Colonic mucosa (tissue), 4 donors: ENCODE results near the gene GGT7. TPM values are rescaled to one million over a fixed set of nuclear protein-coding genes. Genes with fewer than 3 reads are reported as not detected.
A peak's percentile ranks its signal among the peaks of the same experiment; 100 is the strongest.

Experiments
- DNase-seq: peaks from one replicate; pipeline ENCODE4 v3.0.0-alpha.2; 2020
- H3K27ac ChIP-seq: fragments of 200-600 bp; one replicate; pipeline ENCODE4 v1.8.0; 2021
- H3K27me3 ChIP-seq: fragments of 200-600 bp; one replicate; pipeline ENCODE4 v1.8.0; 2021
- H3K36me3 ChIP-seq: fragments of 200-600 bp; one replicate; pipeline ENCODE4 v1.8.0; 2021
- H3K4me1 ChIP-seq: fragments of 200-600 bp; one replicate; pipeline ENCODE4 v1.8.0; 2021; ENCODE audit warnings: mild to moderate bottlenecking
- H3K4me3 ChIP-seq: fragments of 200-600 bp; one replicate; pipeline ENCODE4 v1.8.0; 2021
- H3K9ac ChIP-seq, 2 donors: one replicate each; pipeline ENCODE4 v1.7.0; 2013; ENCODE audit warnings: control low read depth in 2 of 2, low read depth in 2 of 2, low read length in 2 of 2
- H3K9me3 ChIP-seq: fragments of 200-600 bp; one replicate; pipeline ENCODE4 v1.8.0; 2021
- CTCF ChIP-seq: fragments of 200-600 bp; IDR thresholded peaks from one replicate; pipeline ENCODE4 v1.8.0; 2022; ENCODE audit warnings: antibody characterized with exemption, mild to moderate bottlenecking
- intact Hi-C: fragments of 100-400 bp; cut with DNase I; formaldehyde crosslinking; loops from one replicate; pipeline ENCODE4 v1.14.1; 2022
- total RNA-seq, 2 donors: library from RNA; stranded (reverse); fragmentation: NEBNext Ultra II Directional in 1 of 2; extraction: Animal tissue kit (Norgen Biotek cat#: 25700) in 1 of 2; gene quantifications; one replicate each; pipeline ENCODE4 v1.2.1, GENCODE V29; 2021
- donor health status: healthy.
- donor health status: DM: no; HTN: no; CAD: no.
- donor health status: DM: no; HTN: no; CAD: no.

Gene GGT7
- total RNA-seq, 2 donors from 2014 or later, result 10.1 to 17.8 TPM

GRCh38 chr20:34874094-34874654, 1.5 kb upstream of the GGT7 start:
- H3K4me3 ChIP-seq, result no peak overlapping the region
- H3K9ac ChIP-seq, result peak overlapping the region in 1 of 2 donors; percentile 99
- peaks cover 7% of the 10 kb centered on the region for H3K4me1 ChIP-seq
- H3K36me3 ChIP-seq, result no peaks in the 10 kb centered on the region
- H3K9me3 ChIP-seq, result no peaks in the 10 kb centered on the region
- peak; percentile 91 for DNase-seq
- peak overlapping the region; percentile 76 for H3K27ac ChIP-seq
- intact Hi-C loops, result loop anchor here (10.0 kb wide), 1 partner anchor 221 kb away; the partner anchor contains the start of gene TRPC4AP
- peak; percentile 77 for TF ChIP-seq CTCF
- no peaks in the 10 kb centered on the region for H3K27me3 ChIP-seq

- H3K36me3 ChIP-seq, result no peaks in the 10 kb centered on the region
- no peak for TF ChIP-seq CTCF
- intact Hi-C loops, result loop anchor here (2.0 to 10.0 kb wide), 2 partner anchors 83 to 221 kb away; partner anchors contain the start of gene TRPC4AP
- H3K9me3 ChIP-seq, result no peaks in the 10 kb centered on the region
- H3K4me1 ChIP-seq, result peaks cover 7% of the 10 kb centered on the region
- H3K4me3 ChIP-seq, result no peak overlapping the region
- H3K9ac ChIP-seq, result peak overlapping the region in 1 of 2 donors; percentile 69
- DNase-seq, result no peak
- no peak overlapping the region for H3K27ac ChIP-seq
- no peaks in the 10 kb centered on the region for H3K27me3 ChIP-seq
These were observed 982 bp upstream of the GGT7 start for GRCh38 chr20:34873583-34874093.

- DNase-seq, result no peak
- Histone ChIP-seq H3K27ac (peak overlapping the region; percentile 13), H3K4me1 (peaks cover 7% of the 10 kb centered on the region), H3K4me3 (peak overlapping the region; percentile 46), H3K9me3 (no peaks in the 10 kb centered on the region), H3K36me3 (no peaks in the 10 kb centered on the region), H3K9ac (peak overlapping the region; percentile 69 to 77), H3K27me3 (no peaks in the 10 kb centered on the region)
- no peak for TF ChIP-seq CTCF
- intact Hi-C loops, result loop anchor here (2.0 to 10.0 kb wide), 2 partner anchors 85 to 223 kb away; partner anchors contain the start of gene TRPC4AP
These were observed 562 bp downstream of the GGT7 start for GRCh38 chr20:34871966-34872621.

- Histone ChIP-seq H3K9me3 (no peaks in the 10 kb centered on the region), H3K4me1 (peaks cover 7% of the 10 kb centered on the region), H3K36me3 (no peaks in the 10 kb centered on the region), H3K9ac (no peak overlapping the region), H3K4me3 (no peak overlapping the region), H3K27me3 (no peaks in the 10 kb centered on the region), H3K27ac (no peak overlapping the region)
- intact Hi-C loops, result loop anchor here (10.0 kb wide), 1 partner anchor 223 kb away; the partner anchor contains the start of gene TRPC4AP
- no peak for TF ChIP-seq CTCF
- no peak for DNase-seq
These were observed 1.2 kb downstream of the GGT7 start for GRCh38 chr20:34871320-34871926.

GRCh38 chr20:34864216-34864615, 8.4 kb downstream of the GGT7 start:
- H3K4me3 ChIP-seq, result no peak overlapping the region
- H3K9me3 ChIP-seq, result no peaks in the 10 kb centered on the region
- H3K27me3 ChIP-seq, result no peaks in the 10 kb centered on the region
- H3K4me1 ChIP-seq, result no peaks in the 10 kb centered on the region
- no peaks in the 10 kb centered on the region for H3K36me3 ChIP-seq
- TF ChIP-seq CTCF, result no peak
- no peak overlapping the region for H3K9ac ChIP-seq
- DNase-seq, result no peak
- intact Hi-C loops, result loop anchor here (10.0 kb wide), 1 partner anchor 341 kb away; no protein-coding TSS in a partner anchor
- H3K27ac ChIP-seq, result no peak overlapping the region
